Brain microvascular endothelial cell (primary cell): ENCODE data around the gene MMD.
A peak's percentile ranks its signal among the peaks of the same experiment; 100 is the strongest.
"Not testable (repeated sequence)": the region's sequence is repeated elsewhere in the genome, so short reads cannot be mapped to it uniquely, and the experiment has no call there.

Experiments
- DNase-seq: peaks from one replicate; pipeline ENCODE4 v3.0.0-alpha.2; 2020
- H3K27ac ChIP-seq: fragments of 250-450 bp; sonication (Bioruptor Pico); 2 replicates; pipeline ENCODE4 v1.5.1; 2020; ENCODE audit warnings: mild to moderate bottlenecking, moderate library complexity
- H3K27me3 ChIP-seq: fragments of 250-450 bp; sonication (Bioruptor Pico); replicated peaks from 2 replicates; pipeline ENCODE4 v1.5.1; 2020; ENCODE audit warnings: mild to moderate bottlenecking
- H3K36me3 ChIP-seq: fragments of 250-450 bp; sonication (Bioruptor Pico); replicated peaks from 2 replicates; pipeline ENCODE4 v1.5.1; 2020; ENCODE audit warnings: mild to moderate bottlenecking
- H3K4me3 ChIP-seq: 2 replicates; pipeline ENCODE4 v1.5.1; 2011; ENCODE audit warnings: low read depth, mild to moderate bottlenecking, control low read depth, low read length, moderate library complexity
- CTCF ChIP-seq: IDR thresholded peaks from 2 replicates; pipeline ENCODE4 v1.5.1; 2011; ENCODE audit warnings: low read depth, mild to moderate bottlenecking, moderate library complexity, low read length, control low read depth, inconsistent platforms; ENCODE audit errors: missing control alignments
- in situ Hi-C: cut with HindIII; loops from 2 replicates; pipeline ENCODE4 v1.10.0; 2017; ENCODE audit warnings: low sequenced_read_pairs, low pct_ligation_motif_present

The MMD gene

GRCh38 chr17:55421179-55421934, at the start of gene MMD:
Gene MMD, minus strand, starts transcription at chr17:55421835. Its CDS starts 140 bp downstream, at chr17:55421695.
- Histone ChIP-seq H3K36me3 (no peaks in the 10 kb centered on the region), H3K27ac (no peak within 1 kb of the TSS), H3K27me3 (no peaks in the 10 kb centered on the region), H3K4me3 (peak within 1 kb of the TSS; percentile 90)
- in situ Hi-C loops: no loop called here
- TF ChIP-seq CTCF: no peak
- no peak for DNase-seq

GRCh38 chr17:55466671-55467070, 45.0 kb upstream of the MMD start:
- Histone ChIP-seq H3K36me3 (no peaks in the 10 kb centered on the region), H3K4me3 (no peak overlapping the region), H3K27me3 (no peaks in the 10 kb centered on the region), H3K27ac (no peak overlapping the region)
- DNase-seq: no peak
- no peak for TF ChIP-seq CTCF
- in situ Hi-C loops: no loop called here

GRCh38 chr17:55465771-55466170, 44.1 kb upstream of the MMD start:
- in situ Hi-C loops, H3K27ac ChIP-seq, H3K4me3 ChIP-seq, H3K36me3 ChIP-seq, H3K27me3 ChIP-seq, DNase-seq: not testable (repeated sequence)

- Histone ChIP-seq H3K27me3 (no peaks in the 10 kb centered on the region), H3K36me3 (no peaks in the 10 kb centered on the region), H3K27ac (no peak overlapping the region), H3K4me3 (no peak overlapping the region)
- no peak for DNase-seq
- TF ChIP-seq CTCF: no peak
- in situ Hi-C loops: no loop called here
Measured at GRCh38 chr17:55463600-55463999, 42.0 kb upstream of the MMD start.

GRCh38 chr17:55462711-55463110, 41.1 kb upstream of the MMD start:
- in situ Hi-C loops: no loop called here
- no peak overlapping the region for H3K27ac ChIP-seq
- no peak for DNase-seq
- H3K27me3 ChIP-seq: no peaks in the 10 kb centered on the region
- TF ChIP-seq CTCF: no peak
- H3K36me3 ChIP-seq: no peaks in the 10 kb centered on the region
- no peak overlapping the region for H3K4me3 ChIP-seq

- TF ChIP-seq CTCF: no peak
- Histone ChIP-seq H3K27me3 (no peaks in the 10 kb centered on the region), H3K4me3 (no peak overlapping the region), H3K27ac (no peak overlapping the region), H3K36me3 (no peaks in the 10 kb centered on the region)
- in situ Hi-C loops: no loop called here
- no peak for DNase-seq
Measured at GRCh38 chr17:55462234-55462633, 40.6 kb upstream of the MMD start.
